ENCODE data around the gene ANKRD49.
"Not testable (repeated sequence)": the region's sequence is repeated elsewhere in the genome, so short reads cannot be mapped to it uniquely, and the experiment has no call there.

DNA sequence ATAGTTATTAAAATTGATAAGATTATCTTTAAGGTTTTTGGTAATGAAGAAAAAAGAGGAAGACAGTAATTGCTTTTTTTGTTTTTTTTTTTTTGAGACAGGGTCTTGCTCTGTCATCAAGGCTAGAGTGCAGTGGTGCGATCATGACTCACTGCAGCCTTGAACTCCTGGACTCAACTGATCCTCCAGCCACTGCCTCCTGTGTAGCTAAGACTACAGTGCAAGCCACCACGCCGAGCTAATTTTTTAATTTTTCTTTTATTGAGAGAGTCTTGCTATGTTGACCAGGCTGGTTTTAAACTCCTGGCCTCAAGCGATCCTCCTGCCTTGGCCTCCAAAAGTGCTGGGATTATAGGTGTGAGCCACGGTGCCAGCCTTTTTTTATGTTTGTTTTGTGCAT, 12.7 kb downstream of the ANKRD49 start:
- TF ChIP-seq POLR2AphosphoS5, POLR2A (IDR thresholded peaks at IDR 0.05): not testable (repeated sequence)
- TF ChIP-seq, protein P1, sequence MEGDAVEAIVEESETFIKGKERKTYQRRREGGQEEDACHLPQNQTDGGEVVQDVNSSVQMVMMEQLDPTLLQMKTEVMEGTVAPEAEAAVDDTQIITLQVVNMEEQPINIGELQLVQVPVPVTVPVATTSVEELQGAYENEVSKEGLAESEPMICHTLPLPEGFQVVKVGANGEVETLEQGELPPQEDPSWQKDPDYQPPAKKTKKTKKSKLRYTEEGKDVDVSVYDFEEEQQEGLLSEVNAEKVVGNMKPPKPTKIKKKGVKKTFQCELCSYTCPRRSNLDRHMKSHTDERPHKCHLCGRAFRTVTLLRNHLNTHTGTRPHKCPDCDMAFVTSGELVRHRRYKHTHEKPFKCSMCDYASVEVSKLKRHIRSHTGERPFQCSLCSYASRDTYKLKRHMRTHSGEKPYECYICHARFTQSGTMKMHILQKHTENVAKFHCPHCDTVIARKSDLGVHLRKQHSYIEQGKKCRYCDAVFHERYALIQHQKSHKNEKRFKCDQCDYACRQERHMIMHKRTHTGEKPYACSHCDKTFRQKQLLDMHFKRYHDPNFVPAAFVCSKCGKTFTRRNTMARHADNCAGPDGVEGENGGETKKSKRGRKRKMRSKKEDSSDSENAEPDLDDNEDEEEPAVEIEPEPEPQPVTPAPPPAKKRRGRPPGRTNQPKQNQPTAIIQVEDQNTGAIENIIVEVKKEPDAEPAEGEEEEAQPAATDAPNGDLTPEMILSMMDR (IDR thresholded peaks at IDR 0.05) = not testable (repeated sequence)

Measured in gastroesophageal sphincter (tissue), 3 donors.